Mesodermal cell (in vitro differentiated cells): ENCODE results near the gene MED27.

ENCODE experiments used
- H3K27ac ChIP-seq: 2 replicates; pipeline ENCODE4 v1.7.0; 2013; ENCODE audit warnings: mild to moderate bottlenecking, low read depth, low read length, moderate library complexity; ENCODE audit not compliant: severe bottlenecking
- H3K36me3 ChIP-seq: 2 replicates; pipeline ENCODE4 v1.7.1; 2013; ENCODE audit warnings: mild to moderate bottlenecking, low read length, moderate library complexity; ENCODE audit not compliant: control insufficient read depth, insufficient read depth
- H3K4me1 ChIP-seq: one replicate; pipeline ENCODE4 v1.7.1; 2013; ENCODE audit warnings: mild to moderate bottlenecking, low read length; ENCODE audit not compliant: insufficient read depth, control insufficient read depth, poor library complexity, severe bottlenecking
- H3K4me3 ChIP-seq: 2 replicates; pipeline ENCODE4 v1.7.0; 2013; ENCODE audit warnings: low read length, control low read depth, mild to moderate bottlenecking; ENCODE audit not compliant: insufficient read depth, poor library complexity, severe bottlenecking; ENCODE audit errors: extremely low read depth
- H3K9me3 ChIP-seq: 2 replicates; pipeline ENCODE4 v1.7.1; 2013; ENCODE audit warnings: mild to moderate bottlenecking, low read length, moderate library complexity; ENCODE audit not compliant: control insufficient read depth
- WGBS, 2 experiments: methylation state at CpG; one replicate each; pipeline ENCODE4 v1.1.5; 2013; ENCODE audit warnings: missing lambda C conversion rate in 2 of 2; ENCODE audit not compliant: insufficient coverage in 2 of 2; 5-methylcytosine and 5-hydroxymethylcytosine counted together

Gene MED27

GRCh38 chr9:132042324-132042723 lies 37.3 kb downstream of the MED27 start:
- H3K4me3 ChIP-seq, result no peak overlapping the region
- no peak overlapping the region for H3K27ac ChIP-seq
- H3K4me1 ChIP-seq, result peaks cover 41% of the 10 kb centered on the region
- WGBS, 2 experiments, result 76 to 83% methylated on average over 2 to 3 of the region's 4 CpGs
- no peaks in the 10 kb centered on the region for H3K36me3 ChIP-seq
- no peaks in the 10 kb centered on the region for H3K9me3 ChIP-seq

- Histone ChIP-seq H3K4me3 (no peak overlapping the region), H3K27ac (no peak overlapping the region), H3K9me3 (no peaks in the 10 kb centered on the region), H3K4me1 (peaks cover 40% of the 10 kb centered on the region), H3K36me3 (no peaks in the 10 kb centered on the region)
- WGBS, 2 experiments, result 91 to 99% methylated on average over 6 of the region's 9 CpGs
These were observed 37.9 kb downstream of the MED27 start for GRCh38 chr9:132041798-132042197.

- peaks cover 36% of the 10 kb centered on the region for H3K4me1 ChIP-seq
- H3K27ac ChIP-seq, result no peak overlapping the region
- H3K36me3 ChIP-seq, result no peaks in the 10 kb centered on the region
- no peak overlapping the region for H3K4me3 ChIP-seq
- H3K9me3 ChIP-seq, result no peaks in the 10 kb centered on the region
- 73 to 93% methylated on average over 3 to 5 of the region's 5 CpGs for WGBS, 2 experiments
These were observed 38.9 kb downstream of the MED27 start for GRCh38 chr9:132040808-132041207.

- Histone ChIP-seq H3K4me3 (no peak overlapping the region), H3K4me1 (peaks cover 30% of the 10 kb centered on the region), H3K27ac (no peak overlapping the region), H3K36me3 (no peaks in the 10 kb centered on the region), H3K9me3 (no peaks in the 10 kb centered on the region)
- WGBS, 2 experiments, result 94 to 96% methylated on average over 7 to 10 of the region's 10 CpGs
These were observed 39.4 kb downstream of the MED27 start for GRCh38 chr9:132040246-132040645.

- WGBS, 2 experiments, result 94 to 98% methylated on average over 9 of the region's 9 CpGs
- no peaks in the 10 kb centered on the region for H3K9me3 ChIP-seq
- H3K4me3 ChIP-seq, result no peak overlapping the region
- H3K27ac ChIP-seq, result no peak overlapping the region
- H3K36me3 ChIP-seq, result no peaks in the 10 kb centered on the region
- peaks cover 27% of the 10 kb centered on the region for H3K4me1 ChIP-seq
These were observed 40.4 kb downstream of the MED27 start for GRCh38 chr9:132039284-132039683.

GRCh38 chr9:132037458-132037857 lies 42.2 kb downstream of the MED27 start:
- 67 to 83% methylated on average over 4 to 5 of the region's 6 CpGs for WGBS, 2 experiments
- Histone ChIP-seq H3K36me3 (no peaks in the 10 kb centered on the region), H3K27ac (no peak overlapping the region), H3K9me3 (no peaks in the 10 kb centered on the region), H3K4me3 (no peak overlapping the region), H3K4me1 (peaks cover 25% of the 10 kb centered on the region)

GRCh38 chr9:132036521-132036920 lies 43.1 kb downstream of the MED27 start:
- WGBS, 2 experiments, result 86 to 88% methylated on average over 3 to 4 of the region's 5 CpGs
- Histone ChIP-seq H3K4me1 (peaks cover 28% of the 10 kb centered on the region), H3K36me3 (no peaks in the 10 kb centered on the region), H3K4me3 (no peak overlapping the region), H3K9me3 (no peaks in the 10 kb centered on the region), H3K27ac (no peak overlapping the region)

- H3K4me3 ChIP-seq, result no peak overlapping the region
- H3K36me3 ChIP-seq, result no peaks in the 10 kb centered on the region
- H3K4me1 ChIP-seq, result peaks cover 24% of the 10 kb centered on the region
- H3K9me3 ChIP-seq, result no peaks in the 10 kb centered on the region
- 86% methylated on average over 1 of the region's 1 CpG; no CpG with 5 or more reads in 1 of the 2 experiments for WGBS, 2 experiments
- no peak overlapping the region for H3K27ac ChIP-seq
These were observed 44.0 kb downstream of the MED27 start for GRCh38 chr9:132035679-132036078.

- H3K4me1 ChIP-seq, result peaks cover 26% of the 10 kb centered on the region
- no peak overlapping the region for H3K27ac ChIP-seq
- 67 to 80% methylated on average over 2 of the region's 5 CpGs for WGBS, 2 experiments
- H3K4me3 ChIP-seq, result no peak overlapping the region
- no peaks in the 10 kb centered on the region for H3K9me3 ChIP-seq
- no peaks in the 10 kb centered on the region for H3K36me3 ChIP-seq
These were observed 47.3 kb downstream of the MED27 start for GRCh38 chr9:132032238-132032950.

GRCh38 chr9:132031467-132032237 lies 48.0 kb downstream of the MED27 start:
- H3K9me3 ChIP-seq, result no peaks in the 10 kb centered on the region
- H3K4me3 ChIP-seq, result no peak overlapping the region
- WGBS, 2 experiments, result 87 to 93% methylated on average over 6 to 8 of the region's 10 CpGs
- no peak overlapping the region for H3K27ac ChIP-seq
- no peaks in the 10 kb centered on the region for H3K36me3 ChIP-seq
- H3K4me1 ChIP-seq, result peaks cover 30% of the 10 kb centered on the region
